ENCODE measurements around the gene TRPM6. TPM values are rescaled to one million over a fixed set of nuclear protein-coding genes. Genes with fewer than 3 reads are reported as not detected.

Gene TRPM6
- total RNA-seq, 2 experiments from 2014 or later = not detected

GRCh38 chr9:74846766-74847165 is 41.0 kb downstream of the TRPM6 start:
- ChIA-PET CTCF (no interaction called here), POLR2A (no interaction called here)
- H3K9me3 Mint-ChIP-seq = no peaks in the 10 kb centered on the region
- H3K27me3 ChIP-seq (ENCODE audit: control insufficient read depth in 1 of 2, insufficient read depth in 2 of 2, low read length in 2 of 2) = no peaks in the 10 kb centered on the region
- no peaks in the 10 kb centered on the region for H3K4me1 ChIP-seq (ENCODE audit: insufficient read depth, low read length)
- intact Hi-C loops (cut with DNase I, micrococcal nuclease) = no loop called here
- no peak overlapping the region for H3K4me3 ChIP-seq (ENCODE audit: low read length)
- peaks cover 4% of the 10 kb centered on the region for H3K27me3 Mint-ChIP-seq
- no peak for TF ChIP-seq CTCF (IDR thresholded peaks at IDR 0.05)
- no peak overlapping the region for H3K27ac ChIP-seq (ENCODE audit: low read depth in 1 of 2, low read length in 2 of 2)
- no peak overlapping the region for H3K27ac Mint-ChIP-seq
- H3K4me1 Mint-ChIP-seq (ENCODE audit: low read depth) = no peaks in the 10 kb centered on the region
- no peaks in the 10 kb centered on the region for H3K9me3 ChIP-seq (ENCODE audit: control insufficient read depth in 1 of 2, insufficient read depth in 1 of 2, low read length in 2 of 2)
- H3K4me3 Mint-ChIP-seq = no peak overlapping the region
- no peak for ATAC-seq (ENCODE audit: poor library complexity)
- H3K36me3 ChIP-seq (ENCODE audit: insufficient read depth, low read length) = no peaks in the 10 kb centered on the region
- no peaks in the 10 kb centered on the region for H3K36me3 Mint-ChIP-seq (ENCODE audit: low read depth)
- DNase-seq = no peak

GRCh38 chr9:74838351-74838750 is 49.4 kb downstream of the TRPM6 start:
- no peak for TF ChIP-seq CTCF (IDR thresholded peaks at IDR 0.05)
- peaks cover 23% of the 10 kb centered on the region for H3K27me3 Mint-ChIP-seq
- Histone ChIP-seq H3K27ac (ENCODE audit: low read depth in 1 of 2, low read length in 2 of 2) (no peak overlapping the region), H3K36me3 (ENCODE audit: insufficient read depth, low read length) (no peaks in the 10 kb centered on the region), H3K9me3 (ENCODE audit: control insufficient read depth in 1 of 2, insufficient read depth in 1 of 2, low read length in 2 of 2) (no peaks in the 10 kb centered on the region), H3K27me3 (ENCODE audit: control insufficient read depth in 1 of 2, insufficient read depth in 2 of 2, low read length in 2 of 2) (peaks cover 0 to 8% of the 10 kb centered on the region in 2 experiments), H3K4me1 (ENCODE audit: insufficient read depth, low read length) (no peaks in the 10 kb centered on the region), H3K4me3 (ENCODE audit: low read length) (no peak overlapping the region)
- no peak for DNase-seq
- no peak for ATAC-seq (ENCODE audit: poor library complexity)
- no peaks in the 10 kb centered on the region for H3K4me1 Mint-ChIP-seq (ENCODE audit: low read depth)
- no peak overlapping the region for H3K4me3 Mint-ChIP-seq
- no peak overlapping the region for H3K27ac Mint-ChIP-seq
- CTCF ChIA-PET = no interaction called here
- H3K9me3 Mint-ChIP-seq = no peaks in the 10 kb centered on the region
- H3K36me3 Mint-ChIP-seq (ENCODE audit: low read depth) = no peaks in the 10 kb centered on the region
- POLR2A ChIA-PET = interaction anchor here (0.7 kb wide), 1 partner anchor 370 kb away, joined by 3 read pairs; no protein-coding TSS in a partner anchor
- intact Hi-C loops (cut with DNase I, micrococcal nuclease) = no loop called here

- POLR2A ChIA-PET = no interaction called here
- DNase-seq = no peak
- H3K27ac Mint-ChIP-seq = no peak overlapping the region
Observed at GRCh38 chr9:74824654-74825053, 63.1 kb downstream of the TRPM6 start.

More at GRCh38 chr9:74824654-74825053, 63.1 kb downstream of the TRPM6 start:
- Histone ChIP-seq H3K27me3 (ENCODE audit: control insufficient read depth in 1 of 2, insufficient read depth in 2 of 2, low read length in 2 of 2) (peaks cover 0 to 2% of the 10 kb centered on the region in 2 experiments), H3K9me3 (ENCODE audit: control insufficient read depth in 1 of 2, insufficient read depth in 1 of 2, low read length in 2 of 2) (no peaks in the 10 kb centered on the region), H3K4me3 (ENCODE audit: low read length) (no peak overlapping the region), H3K27ac (ENCODE audit: low read depth in 1 of 2, low read length in 2 of 2) (no peak overlapping the region), H3K36me3 (ENCODE audit: insufficient read depth, low read length) (no peaks in the 10 kb centered on the region), H3K4me1 (ENCODE audit: insufficient read depth, low read length) (no peaks in the 10 kb centered on the region)
- Mint-ChIP-seq H3K27me3 (peaks cover 22% of the 10 kb centered on the region), H3K4me1 (ENCODE audit: low read depth) (no peaks in the 10 kb centered on the region), H3K9me3 (no peaks in the 10 kb centered on the region), H3K36me3 (ENCODE audit: low read depth) (no peaks in the 10 kb centered on the region), H3K4me3 (no peak overlapping the region)
- ATAC-seq (ENCODE audit: poor library complexity) = no peak
- TF ChIP-seq CTCF (IDR thresholded peaks at IDR 0.05) = no peak
- CTCF ChIA-PET = interaction anchor here (0.7 kb wide), 1 partner anchor 25 kb away, joined by 3 read pairs; no protein-coding TSS in a partner anchor
- intact Hi-C loops (cut with DNase I, micrococcal nuclease) = no loop called here
